Measurements from ENCODE around the gene RAD52.

Gene RAD52

DNA sequence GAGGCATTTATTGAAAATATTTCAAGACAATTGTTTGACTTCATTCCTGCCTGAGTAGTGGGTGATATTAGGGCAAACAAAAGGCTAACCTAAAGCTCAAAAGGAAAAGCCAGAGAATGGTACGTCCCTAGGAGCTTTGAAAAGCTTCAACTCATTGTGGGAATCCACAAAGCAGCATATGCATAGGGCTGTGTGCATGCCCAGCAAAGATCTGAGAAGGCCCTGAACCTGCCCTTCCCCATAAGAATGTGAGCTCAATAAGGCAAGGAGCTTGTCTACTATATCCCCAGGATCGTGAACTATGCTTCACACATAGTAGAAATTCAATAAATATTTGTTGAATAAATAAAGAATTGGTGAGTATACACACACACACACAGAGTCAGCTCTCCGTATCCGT, 19.1 kb upstream of the RAD52 start:
- no peak for TF ChIP-seq POLR2AphosphoS5 (IDR thresholded peaks at IDR 0.05; ENCODE audit: low read depth, low read length)
- TF ChIP-seq, protein P1, sequence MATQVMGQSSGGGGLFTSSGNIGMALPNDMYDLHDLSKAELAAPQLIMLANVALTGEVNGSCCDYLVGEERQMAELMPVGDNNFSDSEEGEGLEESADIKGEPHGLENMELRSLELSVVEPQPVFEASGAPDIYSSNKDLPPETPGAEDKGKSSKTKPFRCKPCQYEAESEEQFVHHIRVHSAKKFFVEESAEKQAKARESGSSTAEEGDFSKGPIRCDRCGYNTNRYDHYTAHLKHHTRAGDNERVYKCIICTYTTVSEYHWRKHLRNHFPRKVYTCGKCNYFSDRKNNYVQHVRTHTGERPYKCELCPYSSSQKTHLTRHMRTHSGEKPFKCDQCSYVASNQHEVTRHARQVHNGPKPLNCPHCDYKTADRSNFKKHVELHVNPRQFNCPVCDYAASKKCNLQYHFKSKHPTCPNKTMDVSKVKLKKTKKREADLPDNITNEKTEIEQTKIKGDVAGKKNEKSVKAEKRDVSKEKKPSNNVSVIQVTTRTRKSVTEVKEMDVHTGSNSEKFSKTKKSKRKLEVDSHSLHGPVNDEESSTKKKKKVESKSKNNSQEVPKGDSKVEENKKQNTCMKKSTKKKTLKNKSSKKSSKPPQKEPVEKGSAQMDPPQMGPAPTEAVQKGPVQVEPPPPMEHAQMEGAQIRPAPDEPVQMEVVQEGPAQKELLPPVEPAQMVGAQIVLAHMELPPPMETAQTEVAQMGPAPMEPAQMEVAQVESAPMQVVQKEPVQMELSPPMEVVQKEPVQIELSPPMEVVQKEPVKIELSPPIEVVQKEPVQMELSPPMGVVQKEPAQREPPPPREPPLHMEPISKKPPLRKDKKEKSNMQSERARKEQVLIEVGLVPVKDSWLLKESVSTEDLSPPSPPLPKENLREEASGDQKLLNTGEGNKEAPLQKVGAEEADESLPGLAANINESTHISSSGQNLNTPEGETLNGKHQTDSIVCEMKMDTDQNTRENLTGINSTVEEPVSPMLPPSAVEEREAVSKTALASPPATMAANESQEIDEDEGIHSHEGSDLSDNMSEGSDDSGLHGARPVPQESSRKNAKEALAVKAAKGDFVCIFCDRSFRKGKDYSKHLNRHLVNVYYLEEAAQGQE (IDR thresholded peaks at IDR 0.05; ENCODE audit: insufficient read depth in 1 of 2, low read depth in 2 of 2, low read length in 2 of 2), result no peak
- no peak for TF ChIP-seq FOXP2 (optimal IDR thresholded peaks at IDR 0.05; ENCODE audit: borderline replicate concordance, extremely low read depth, extremely low read length, insufficient read depth)
- no peak for TF ChIP-seq TAF1 (IDR thresholded peaks at IDR 0.05; ENCODE audit: borderline replicate concordance, insufficient read depth, low read length)
- TF ChIP-seq SIN3A (IDR thresholded peaks at IDR 0.05; ENCODE audit: borderline replicate concordance, insufficient read depth, low read length), result no peak

DNA sequence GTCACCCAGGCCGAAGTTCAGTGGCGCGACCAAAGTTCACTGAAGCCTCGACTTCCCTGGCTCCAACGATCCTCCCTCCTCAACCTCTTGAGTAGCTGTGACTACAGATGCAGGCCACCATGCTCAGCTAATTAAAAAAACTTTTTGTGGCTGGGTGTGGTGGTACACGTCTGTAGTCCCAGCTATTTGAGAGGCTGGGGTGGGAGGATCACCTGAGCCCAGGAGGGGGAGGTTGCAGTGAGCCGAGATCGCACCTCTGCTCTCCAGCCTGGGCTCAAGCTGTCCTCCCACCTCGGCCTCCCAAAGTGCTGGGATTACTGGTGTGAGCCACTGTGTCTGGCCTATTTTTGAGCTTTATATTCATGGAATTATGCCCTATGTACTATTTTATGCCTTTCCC, 18.1 kb upstream of the RAD52 start:
- TF ChIP-seq POLR2AphosphoS5 (IDR thresholded peaks at IDR 0.05; ENCODE audit: low read depth, low read length) (no peak), FOXP2 (optimal IDR thresholded peaks at IDR 0.05; ENCODE audit: borderline replicate concordance, extremely low read depth, extremely low read length, insufficient read depth) (no peak), TAF1 (IDR thresholded peaks at IDR 0.05; ENCODE audit: borderline replicate concordance, insufficient read depth, low read length) (no peak), SIN3A (IDR thresholded peaks at IDR 0.05; ENCODE audit: borderline replicate concordance, insufficient read depth, low read length) (no peak)
- TF ChIP-seq, protein P1 (IDR thresholded peaks at IDR 0.05; ENCODE audit: insufficient read depth in 1 of 2, low read depth in 2 of 2, low read length in 2 of 2), result no peak

DNA sequence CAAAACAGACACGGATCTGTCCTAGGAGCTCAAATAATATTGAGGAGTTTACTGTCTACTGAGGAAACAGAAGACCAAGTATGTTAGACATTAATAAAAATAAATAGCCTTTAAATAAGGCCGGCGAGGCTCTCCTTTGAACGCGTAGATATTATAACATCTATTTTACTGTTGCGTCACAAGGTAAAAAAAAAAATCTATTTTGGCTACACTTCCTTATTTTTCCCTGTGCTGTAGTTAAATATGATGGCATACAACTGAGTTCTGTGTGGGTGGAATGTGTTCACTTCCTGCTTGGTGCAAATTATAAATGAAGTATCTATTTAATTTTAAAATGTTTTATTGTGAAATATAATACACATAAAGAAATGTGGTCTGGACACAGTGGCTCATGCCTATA, 17.2 kb upstream of the RAD52 start:
- no peak for TF ChIP-seq TAF1 (IDR thresholded peaks at IDR 0.05; ENCODE audit: borderline replicate concordance, insufficient read depth, low read length)
- TF ChIP-seq FOXP2 (optimal IDR thresholded peaks at IDR 0.05; ENCODE audit: borderline replicate concordance, extremely low read depth, extremely low read length, insufficient read depth), result no peak
- no peak for TF ChIP-seq SIN3A (IDR thresholded peaks at IDR 0.05; ENCODE audit: borderline replicate concordance, insufficient read depth, low read length)
- TF ChIP-seq, protein P1 (IDR thresholded peaks at IDR 0.05; ENCODE audit: insufficient read depth in 1 of 2, low read depth in 2 of 2, low read length in 2 of 2), result no peak
- no peak for TF ChIP-seq POLR2AphosphoS5 (IDR thresholded peaks at IDR 0.05; ENCODE audit: low read depth, low read length)

DNA sequence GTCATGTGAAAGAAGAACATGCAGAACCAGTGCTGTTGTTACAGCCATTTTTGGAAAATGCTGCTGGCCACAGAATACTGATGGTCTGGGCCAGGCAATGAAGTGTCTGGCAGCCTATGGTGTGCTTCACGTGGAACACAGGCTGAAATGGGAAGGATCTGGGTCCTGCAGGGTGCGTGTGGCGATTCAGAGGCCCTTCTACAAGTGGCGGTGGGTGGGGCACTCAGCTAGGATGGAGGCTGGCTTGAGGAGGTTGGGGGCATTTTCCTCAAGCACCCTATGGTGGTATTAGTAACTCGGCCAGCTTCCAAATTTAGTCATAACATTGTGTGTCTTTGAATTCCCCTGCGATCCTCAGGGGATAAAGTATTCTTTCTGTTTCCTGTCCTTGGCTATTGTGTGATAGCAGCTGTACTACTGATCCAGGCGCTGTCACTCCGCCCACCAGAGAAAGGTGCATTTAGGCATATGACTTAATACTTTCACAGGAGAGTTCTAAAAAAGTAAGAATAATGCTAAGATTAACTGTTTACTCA, 9.2 kb upstream of the RAD52 start:
- TF ChIP-seq TAF1 (IDR thresholded peaks at IDR 0.05; ENCODE audit: borderline replicate concordance, insufficient read depth, low read length), result no peak
- TF ChIP-seq SIN3A (IDR thresholded peaks at IDR 0.05; ENCODE audit: borderline replicate concordance, insufficient read depth, low read length), result no peak
- no peak for TF ChIP-seq POLR2AphosphoS5 (IDR thresholded peaks at IDR 0.05; ENCODE audit: low read depth, low read length)
- no peak for TF ChIP-seq FOXP2 (optimal IDR thresholded peaks at IDR 0.05; ENCODE audit: borderline replicate concordance, extremely low read depth, extremely low read length, insufficient read depth)
- TF ChIP-seq, protein P1 (IDR thresholded peaks at IDR 0.05; ENCODE audit: insufficient read depth in 1 of 2, low read depth in 2 of 2, low read length in 2 of 2), result no peak

DNA sequence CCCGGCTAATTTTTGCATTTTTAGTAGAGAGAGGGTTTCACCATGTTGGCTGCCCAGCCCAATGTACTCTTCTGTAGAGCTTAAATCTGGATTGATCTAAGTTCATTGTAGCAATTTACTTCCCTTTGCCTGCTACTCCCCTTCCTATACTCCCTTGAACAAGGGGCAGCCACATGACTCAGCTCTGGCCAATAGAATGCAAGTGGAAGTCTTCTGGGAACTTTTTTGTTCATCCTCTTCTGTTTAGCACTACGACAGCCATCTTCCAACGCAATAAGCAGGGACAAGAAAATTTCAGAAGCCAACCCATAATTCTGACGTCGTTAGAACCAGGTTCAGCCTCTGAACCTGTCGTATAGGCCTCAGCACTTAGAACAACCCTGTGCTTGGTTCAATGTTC, 6.4 kb upstream of the RAD52 start:
- no peak for TF ChIP-seq SIN3A (IDR thresholded peaks at IDR 0.05; ENCODE audit: borderline replicate concordance, insufficient read depth, low read length)
- TF ChIP-seq POLR2AphosphoS5 (IDR thresholded peaks at IDR 0.05; ENCODE audit: low read depth, low read length), result no peak
- TF ChIP-seq, protein P1 (IDR thresholded peaks at IDR 0.05; ENCODE audit: insufficient read depth in 1 of 2, low read depth in 2 of 2, low read length in 2 of 2), result no peak

Measured in PFSK-1 (cell line).